Rectal smooth muscle tissue (tissue), 1 donor: ENCODE data around the gene CAMK1D.
"Not testable (repeated sequence)": the region's sequence is repeated elsewhere in the genome, so short reads cannot be mapped to it uniquely, and the experiment has no call there.

ENCODE experiments used
- H3K27ac ChIP-seq: one replicate; pipeline ENCODE4 v1.7.0; 2013; ENCODE audit warnings: low read depth, low read length, inconsistent platforms
- H3K27me3 ChIP-seq: one replicate; pipeline ENCODE4 v1.7.0; 2013; ENCODE audit warnings: low read length; ENCODE audit not compliant: control insufficient read depth, insufficient read depth
- H3K36me3 ChIP-seq: one replicate; pipeline ENCODE4 v1.7.0; 2013; ENCODE audit warnings: low read length; ENCODE audit not compliant: control insufficient read depth, insufficient read depth
- H3K4me1 ChIP-seq: one replicate; pipeline ENCODE4 v1.7.0; 2013; ENCODE audit warnings: low read length; ENCODE audit not compliant: control insufficient read depth, insufficient read depth
- H3K4me3 ChIP-seq: one replicate; pipeline ENCODE4 v1.7.0; 2013; ENCODE audit warnings: low read length
- H3K9ac ChIP-seq: one replicate; pipeline ENCODE4 v1.7.0; 2013; ENCODE audit warnings: low read length

The CAMK1D gene

DNA sequence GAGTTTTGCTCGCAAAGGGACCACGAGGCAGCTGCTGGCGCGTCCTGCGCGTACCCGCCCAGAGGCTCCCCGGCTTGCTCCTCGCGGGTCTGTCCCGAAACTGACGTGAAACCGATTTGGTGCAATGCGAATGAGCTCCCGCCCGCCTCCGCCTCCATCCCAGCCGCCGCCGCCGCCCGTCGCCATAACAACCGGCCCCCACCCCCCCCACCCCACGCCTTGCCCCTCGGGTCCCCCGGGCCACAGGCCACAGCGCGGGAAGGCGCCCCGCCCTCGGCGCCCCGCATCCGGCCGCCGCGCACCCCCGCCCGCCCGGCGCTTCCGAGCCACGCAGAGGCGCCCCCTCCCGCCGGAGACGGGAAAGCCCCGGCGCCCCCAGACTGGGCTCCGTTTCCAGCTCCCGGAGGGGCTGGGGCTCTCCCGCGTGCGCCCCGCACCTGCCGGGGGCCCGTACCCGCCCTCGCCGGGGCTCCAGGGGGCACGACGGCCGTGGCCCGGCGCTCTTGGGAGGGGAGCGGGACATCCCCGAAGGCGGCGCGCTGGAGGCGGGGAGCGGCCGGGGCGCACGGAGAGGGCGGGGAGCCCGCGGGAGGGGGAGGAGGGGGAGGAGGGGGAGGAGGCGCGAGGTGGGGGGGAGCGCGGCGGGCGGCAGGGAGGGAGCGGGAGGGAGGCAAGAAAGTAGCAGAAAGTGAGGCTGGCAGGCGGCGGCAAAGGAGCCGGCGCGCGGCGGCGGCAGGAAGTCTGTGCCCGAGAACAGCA, at the start of gene CAMK1D:
Gene CAMK1D, plus strand, starts transcription at position 678 of the 759 bp plus-strand sequence.
- H3K4me1 ChIP-seq, result peaks cover 2% of the 10 kb centered on the region
- no peaks in the 10 kb centered on the region for H3K36me3 ChIP-seq
- peak within 1 kb of the TSS; percentile 82 for H3K27ac ChIP-seq
- H3K27me3 ChIP-seq, result no peaks in the 10 kb centered on the region
- peak within 1 kb of the TSS; percentile 75 for H3K9ac ChIP-seq
- peak within 1 kb of the TSS; percentile 90 for H3K4me3 ChIP-seq

- H3K27ac ChIP-seq, H3K4me3 ChIP-seq, H3K4me1 ChIP-seq, H3K36me3 ChIP-seq, H3K27me3 ChIP-seq, H3K9ac ChIP-seq: not testable (repeated sequence)
Measured at GRCh38 chr10:12301036-12301435, 48.3 kb upstream of the CAMK1D start.

GRCh38 chr10:12308057-12308456, 41.3 kb upstream of the CAMK1D start:
- Histone ChIP-seq H3K27ac (no peak overlapping the region), H3K4me1 (no peaks in the 10 kb centered on the region), H3K27me3 (no peaks in the 10 kb centered on the region), H3K36me3 (no peaks in the 10 kb centered on the region), H3K9ac (no peak overlapping the region), H3K4me3 (no peak overlapping the region)

DNA sequence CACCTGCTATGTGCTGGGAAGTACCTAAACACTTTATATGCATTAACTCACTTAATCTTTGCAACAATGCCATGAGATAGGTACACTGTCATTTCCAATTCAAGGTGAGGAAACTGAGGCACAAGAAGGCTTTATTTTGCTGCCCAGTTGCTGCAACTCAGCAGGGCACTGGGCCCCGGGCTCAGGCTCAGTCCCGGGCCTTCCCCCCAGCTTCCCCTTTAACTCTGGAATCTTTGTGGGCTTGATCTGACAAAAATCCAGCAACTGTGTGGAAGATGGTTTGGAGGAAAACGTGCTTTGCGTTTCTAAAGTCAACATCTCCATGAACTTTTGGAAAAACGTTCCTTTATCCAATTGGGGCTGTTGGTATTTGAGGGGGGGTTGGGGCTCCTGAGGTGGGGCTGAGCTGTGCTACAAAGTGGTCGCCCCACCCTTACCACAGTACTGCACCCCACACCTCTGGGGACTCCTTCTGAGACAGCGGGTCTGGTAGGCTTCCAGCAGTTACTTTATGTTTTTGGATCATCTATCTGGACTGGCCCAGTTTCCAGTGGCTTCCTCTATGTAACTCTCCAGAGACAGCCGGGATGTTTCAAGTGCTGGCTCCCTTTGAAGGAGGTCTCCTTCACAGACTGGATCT, 40.5 kb upstream of the CAMK1D start:
- no peak overlapping the region for H3K4me3 ChIP-seq
- H3K9ac ChIP-seq, result no peak overlapping the region
- H3K27ac ChIP-seq, result no peak overlapping the region
- no peaks in the 10 kb centered on the region for H3K36me3 ChIP-seq
- H3K27me3 ChIP-seq, result no peaks in the 10 kb centered on the region
- H3K4me1 ChIP-seq, result no peaks in the 10 kb centered on the region

DNA sequence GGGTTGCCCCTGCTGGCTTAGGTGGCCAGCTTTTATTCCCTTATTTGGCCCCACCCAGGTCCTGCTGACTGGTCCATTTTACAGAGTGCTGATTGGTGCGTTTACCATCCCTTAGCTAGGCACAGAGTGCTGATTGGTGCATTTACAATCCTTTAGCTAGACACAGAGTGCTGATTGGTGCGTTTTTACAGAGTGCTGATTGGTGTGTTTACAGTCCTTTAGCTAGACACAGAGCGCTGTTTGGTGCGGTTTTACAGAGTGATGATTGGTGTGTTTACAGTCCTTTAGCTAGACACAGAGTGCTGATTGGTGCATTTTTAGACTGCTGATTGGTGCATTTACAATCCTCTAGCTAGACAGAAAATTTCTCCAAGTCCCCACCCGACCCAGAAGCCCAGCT, 39.6 kb upstream of the CAMK1D start:
- not testable (repeated sequence) for H3K4me1 ChIP-seq

GRCh38 chr10:12314836-12315235, 34.5 kb upstream of the CAMK1D start:
- no peaks in the 10 kb centered on the region for H3K4me1 ChIP-seq

More for the DNA sequence above, 39.6 kb upstream of the CAMK1D start:
- H3K36me3 ChIP-seq, H3K27me3 ChIP-seq, H3K27ac ChIP-seq, H3K9ac ChIP-seq, H3K4me3 ChIP-seq: not testable (repeated sequence)

DNA sequence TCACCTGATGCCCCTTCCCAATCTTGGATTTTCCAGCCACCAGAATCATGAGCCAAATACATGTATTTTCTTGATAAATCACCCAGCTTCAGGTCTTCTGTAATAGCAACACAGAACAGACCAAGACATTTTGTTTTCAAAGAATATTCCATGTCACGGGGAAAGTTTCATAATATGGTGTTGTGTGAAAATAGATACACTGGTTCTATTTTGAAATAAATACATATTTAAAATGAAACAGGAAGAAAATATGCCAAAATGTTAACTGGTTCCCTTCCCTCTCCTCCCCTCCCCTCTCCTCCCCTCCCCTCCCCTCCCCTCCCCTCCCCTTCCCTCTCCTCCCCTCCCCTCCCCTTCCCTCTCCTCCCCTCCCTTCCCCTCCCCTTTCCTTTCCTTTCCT, 30.3 kb upstream of the CAMK1D start:
- Histone ChIP-seq H3K27me3 (no peaks in the 10 kb centered on the region), H3K27ac (no peak overlapping the region), H3K4me3 (no peak overlapping the region), H3K4me1 (no peaks in the 10 kb centered on the region), H3K9ac (no peak overlapping the region), H3K36me3 (no peaks in the 10 kb centered on the region)

More at GRCh38 chr10:12314836-12315235, 34.5 kb upstream of the CAMK1D start:
- Histone ChIP-seq H3K36me3 (no peaks in the 10 kb centered on the region), H3K4me3 (no peak overlapping the region), H3K27me3 (no peaks in the 10 kb centered on the region), H3K27ac (no peak overlapping the region), H3K9ac (no peak overlapping the region)

DNA sequence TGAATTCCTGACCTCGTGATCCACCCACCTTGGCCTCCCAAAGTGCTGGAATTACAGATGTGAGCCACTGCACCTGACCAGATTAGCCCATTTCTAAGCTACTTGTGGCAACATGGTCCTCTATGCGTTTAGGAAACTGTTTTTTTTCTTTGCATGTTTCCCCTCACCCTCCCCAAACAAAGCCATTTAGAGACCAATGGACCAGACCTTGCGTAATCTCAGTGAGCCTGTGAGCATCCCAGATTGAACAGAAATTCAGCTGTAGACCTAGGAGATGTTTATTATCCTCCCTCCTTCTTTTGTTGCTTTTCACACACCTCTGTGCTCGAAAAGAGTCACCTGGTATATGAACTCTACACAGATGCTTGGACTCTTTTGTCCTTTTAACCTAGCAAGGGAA, 28.5 kb upstream of the CAMK1D start:
- Histone ChIP-seq H3K4me1 (no peaks in the 10 kb centered on the region), H3K4me3 (no peak overlapping the region), H3K27ac (no peak overlapping the region), H3K9ac (no peak overlapping the region), H3K36me3 (no peaks in the 10 kb centered on the region), H3K27me3 (no peaks in the 10 kb centered on the region)

- no peaks in the 10 kb centered on the region for H3K27me3 ChIP-seq
- H3K36me3 ChIP-seq, result no peaks in the 10 kb centered on the region
- H3K9ac ChIP-seq, result no peak overlapping the region
- no peak overlapping the region for H3K27ac ChIP-seq
- H3K4me3 ChIP-seq, result no peak overlapping the region
- no peaks in the 10 kb centered on the region for H3K4me1 ChIP-seq
Measured at GRCh38 chr10:12321641-12322040, 27.7 kb upstream of the CAMK1D start.

- Histone ChIP-seq H3K27me3 (no peaks in the 10 kb centered on the region), H3K27ac (no peak overlapping the region), H3K4me3 (no peak overlapping the region)
Measured at GRCh38 chr10:12322583-12323131, 26.7 kb upstream of the CAMK1D start.

GRCh38 chr10:12324530-12324929, 24.8 kb upstream of the CAMK1D start:
- H3K27ac ChIP-seq, result no peak overlapping the region
- no peak overlapping the region for H3K9ac ChIP-seq
- no peak overlapping the region for H3K4me3 ChIP-seq
- no peaks in the 10 kb centered on the region for H3K36me3 ChIP-seq
- no peaks in the 10 kb centered on the region for H3K4me1 ChIP-seq
- no peaks in the 10 kb centered on the region for H3K27me3 ChIP-seq

More at GRCh38 chr10:12322583-12323131, 26.7 kb upstream of the CAMK1D start:
- Histone ChIP-seq H3K36me3 (no peaks in the 10 kb centered on the region), H3K4me1 (no peaks in the 10 kb centered on the region), H3K9ac (no peak overlapping the region)

- no peaks in the 10 kb centered on the region for H3K27me3 ChIP-seq
- no peak overlapping the region for H3K4me3 ChIP-seq
- H3K9ac ChIP-seq, result no peak overlapping the region
- no peaks in the 10 kb centered on the region for H3K36me3 ChIP-seq
- no peak overlapping the region for H3K27ac ChIP-seq
- no peaks in the 10 kb centered on the region for H3K4me1 ChIP-seq
Measured at GRCh38 chr10:12327074-12327473, 22.3 kb upstream of the CAMK1D start.
